ENCODE results near the gene STEAP1B. TPM values are rescaled to one million over a fixed set of nuclear protein-coding genes. Genes with fewer than 3 reads are reported as not detected.

Gene STEAP1B
- total and polyA plus RNA-seq, 2 of the 4 experiments (the other 2 are of a cell fraction), result 7.9 to 13.8 TPM

DNA sequence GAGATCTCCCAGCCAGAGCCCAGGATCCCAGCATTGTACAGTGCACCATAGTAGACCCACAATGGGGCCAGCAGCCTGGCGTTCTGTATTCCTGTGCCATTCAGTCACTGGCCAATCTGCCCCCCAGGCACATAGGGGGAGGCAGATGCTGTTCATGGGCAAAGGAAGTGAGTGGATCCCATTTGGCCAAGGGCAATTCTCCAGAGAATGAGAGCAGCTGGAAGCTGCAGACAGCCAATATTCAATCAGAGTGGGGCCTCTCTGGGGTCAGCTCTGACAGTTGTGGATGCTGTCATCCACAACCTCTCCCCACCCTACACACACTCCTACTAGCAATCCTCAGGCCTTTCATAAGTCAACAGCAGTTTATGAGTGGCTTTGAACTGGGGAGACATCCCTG is 17.5 kb downstream of the STEAP1B start:
- ChIA-PET POLR2A (ENCODE audit: unreplicated experiment) (no interaction called here), CTCF (interaction anchor here (2.5 kb wide), 1 partner anchor 373 kb away, joined by 10 read pairs; no protein-coding TSS in a partner anchor)
- Histone ChIP-seq H3K27me3 (ENCODE audit: control insufficient read depth, insufficient read depth, low read length) (no peaks in the 10 kb centered on the region), H3K4me2 (ENCODE audit: low read depth, low read length) (no peak overlapping the region), H4K20me1 (ENCODE audit: insufficient read depth, low read length) (no peaks in the 10 kb centered on the region), H3K4me1 (ENCODE audit: control insufficient read depth, insufficient read depth, low read length) (peaks cover 2% of the 10 kb centered on the region), H3K4ac (ENCODE audit: low read depth, low read length) (no peak overlapping the region), H3K4me3 (ENCODE audit: insufficient read depth, low read depth, low read length) (no peak overlapping the region), H2BK5ac (ENCODE audit: low read depth, low read length, poor library complexity, severe bottlenecking) (no peak overlapping the region), H4K8ac (ENCODE audit: low read depth in 2 of 2, low read length in 2 of 2) (no peak overlapping the region), H2AK5ac (ENCODE audit: low read depth, low read length) (no peak overlapping the region), H3K14ac (replicated peaks; ENCODE audit: low read depth, low read length) (no peak overlapping the region), H3K9ac (ENCODE audit: low read depth, low read length) (no peak overlapping the region), H3K18ac (ENCODE audit: low read depth, low read length) (no peak overlapping the region), H2BK120ac (ENCODE audit: low read depth, low read length) (no peak overlapping the region), H3K23ac (ENCODE audit: low read depth, low read length) (no peak overlapping the region), H4K91ac (ENCODE audit: insufficient read depth, low read depth, low read length) (no peak overlapping the region), H3K9me1 (ENCODE audit: insufficient read depth, low read length) (no peaks in the 10 kb centered on the region; the same call in 1 of the 2 replicates), H3K27ac (ENCODE audit: insufficient read depth, low read length) (no peak overlapping the region), H3K36me3 (ENCODE audit: control insufficient read depth, insufficient read depth, low read length) (no peaks in the 10 kb centered on the region), H3K79me1 (ENCODE audit: low read depth in 1 of 2, low read length in 2 of 2) (no peaks in the 10 kb centered on the region), H2BK20ac (ENCODE audit: low read depth, low read length) (no peak overlapping the region), H2AK9ac (replicated peaks; ENCODE audit: low read depth, low read length, poor library complexity) (no peak overlapping the region), H2BK15ac (ENCODE audit: low read depth, low read length) (no peak overlapping the region), H2AFZ (replicated peaks; ENCODE audit: low read length, poor library complexity) (no peak overlapping the region), H3K9me3 (ENCODE audit: control insufficient read depth, insufficient read depth, low read length) (no peaks in the 10 kb centered on the region), H3K56ac (ENCODE audit: extremely low read depth, insufficient read depth, low read length) (no peak overlapping the region), H4K5ac (ENCODE audit: low read depth, low read length) (no peak overlapping the region)
- WGBS, 2 experiments (ENCODE audit: extremely low coverage in 2 of 2, insufficient read length in 1 of 2), result no CpG with 5 or more reads among the region's 1 CpG
- BruUV-seq (replicated peaks), result no TSS peak
- dilution Hi-C loops (cut with HindIII; ENCODE audit: low sequenced_read_pairs, unreplicated experiment) (loop anchor here (25.0 kb wide), 1 partner anchor 370 kb away; no protein-coding TSS in a partner anchor), intact Hi-C loops (cut with micrococcal nuclease) (loop anchor here (10.0 kb wide), 1 partner anchor 158 kb away; no protein-coding TSS in a partner anchor), in situ Hi-C loops (cut with MboI; ENCODE audit: low sequenced_read_pairs) (loop anchor here (5.0 kb wide), 1 partner anchor 375 kb away; no protein-coding TSS in a partner anchor)
- no peak for ATAC-seq (ENCODE audit: low read depth)
- DNase-seq, result no peak
- TF ChIP-seq SMC3 (IDR thresholded peaks at IDR 0.05; ENCODE audit: low read depth, low read length) (no peak), BHLHE40 (IDR thresholded peaks at IDR 0.05; ENCODE audit: low read depth, low read length) (no peak)
